T-helper 1 cell (primary cell): ENCODE results near the gene ANGPTL5.
"Not testable (repeated sequence)": the region's sequence is repeated elsewhere in the genome, so short reads cannot be mapped to it uniquely, and the experiment has no call there.

Source experiments
- DNase-seq, 5 donors: peaks; one replicate each; pipeline ENCODE4 v3.0.0-alpha.2; 2012 to 2020

The ANGPTL5 gene

GRCh38 chr11:101881586-101881985 lies 34.7 kb downstream of the ANGPTL5 start:
- no peak for DNase-seq

- DNase-seq: peak in 1 of 5 donors; percentile 3
Observed at GRCh38 chr11:101880222-101880621, 36.1 kb downstream of the ANGPTL5 start.

GRCh38 chr11:101872171-101872882 lies 44.0 kb downstream of the ANGPTL5 start:
- DNase-seq: no peak

- DNase-seq: no peak
Observed at GRCh38 chr11:101870510-101870909, 45.8 kb downstream of the ANGPTL5 start.

GRCh38 chr11:101867951-101868350 lies 48.4 kb downstream of the ANGPTL5 start:
- no peak for DNase-seq

GRCh38 chr11:101866619-101867491 lies 49.5 kb downstream of the ANGPTL5 start:
- DNase-seq: no peak

- DNase-seq: no peak
Observed at GRCh38 chr11:101864098-101864497, 52.2 kb downstream of the ANGPTL5 start.

- DNase-seq: no peak
Observed at GRCh38 chr11:101863361-101863760, 53.0 kb downstream of the ANGPTL5 start.

GRCh38 chr11:101862391-101863233 lies 53.7 kb downstream of the ANGPTL5 start:
- DNase-seq: no peak

- DNase-seq: peak in 2 of 5 donors; percentile 3 to 4
Observed at GRCh38 chr11:101860696-101861427, 55.5 kb downstream of the ANGPTL5 start.

- not testable (repeated sequence) for DNase-seq
Observed at GRCh38 chr11:101852260-101852659, 64.1 kb downstream of the ANGPTL5 start.

GRCh38 chr11:101848262-101848661 lies 68.1 kb downstream of the ANGPTL5 start:
- DNase-seq: no peak

- DNase-seq: no peak
Observed at GRCh38 chr11:101844608-101845007, 71.7 kb downstream of the ANGPTL5 start.

GRCh38 chr11:101840704-101841103 lies 75.6 kb downstream of the ANGPTL5 start:
- no peak for DNase-seq
